GM19043 (cell line): ENCODE measurements around the gene OSBPL10.

ENCODE experiments used
- ATAC-seq: cut with Tn5 transposase; IDR thresholded peaks from one replicate; pipeline ENCODE4 v1.9.1; 2021; ENCODE audit warnings: low read depth; ENCODE audit not compliant: unreplicated experiment

Gene OSBPL10

GRCh38 chr3:31725976-31726375 is 255.1 kb downstream of the OSBPL10 start:
- no peak for ATAC-seq

- no peak for ATAC-seq
Observed at GRCh38 chr3:31725568-31725967, 255.5 kb downstream of the OSBPL10 start.

GRCh38 chr3:31724651-31725050 is 256.4 kb downstream of the OSBPL10 start:
- ATAC-seq = no peak

- no peak for ATAC-seq
Observed at GRCh38 chr3:31724116-31724515, 256.9 kb downstream of the OSBPL10 start.

GRCh38 chr3:31723701-31724100 is 257.4 kb downstream of the OSBPL10 start:
- ATAC-seq = no peak

GRCh38 chr3:31721676-31722075 is 259.4 kb downstream of the OSBPL10 start:
- ATAC-seq = no peak

- ATAC-seq = no peak
Observed at GRCh38 chr3:31714495-31715280, 266.4 kb downstream of the OSBPL10 start.

GRCh38 chr3:31713816-31714215 is 267.2 kb downstream of the OSBPL10 start:
- no peak for ATAC-seq

GRCh38 chr3:31710123-31710803 is 270.8 kb downstream of the OSBPL10 start:
- no peak for ATAC-seq

- ATAC-seq = no peak
Observed at GRCh38 chr3:31709526-31709925, 271.5 kb downstream of the OSBPL10 start.

GRCh38 chr3:31709005-31709404 is 272.1 kb downstream of the OSBPL10 start:
- ATAC-seq = no peak

- no peak for ATAC-seq
Observed at GRCh38 chr3:31707286-31707685, 273.8 kb downstream of the OSBPL10 start.

GRCh38 chr3:31705736-31706135 is 275.3 kb downstream of the OSBPL10 start:
- no peak for ATAC-seq

- ATAC-seq = no peak
Observed at GRCh38 chr3:31704591-31705179, 276.4 kb downstream of the OSBPL10 start.

- ATAC-seq = no peak
Observed at GRCh38 chr3:31704156-31704555, 276.9 kb downstream of the OSBPL10 start.

GRCh38 chr3:31701286-31701685 is 279.8 kb downstream of the OSBPL10 start:
- no peak for ATAC-seq

GRCh38 chr3:31699309-31699953 is 281.6 kb downstream of the OSBPL10 start:
- no peak for ATAC-seq

GRCh38 chr3:31696815-31697548 is 284.1 kb downstream of the OSBPL10 start:
- ATAC-seq = no peak

- ATAC-seq = no peak
Observed at GRCh38 chr3:31696009-31696297, 285.1 kb downstream of the OSBPL10 start.

- ATAC-seq = peak; percentile 56
Observed at GRCh38 chr3:31695280-31696008, 285.6 kb downstream of the OSBPL10 start.
